Lower leg skin (tissue), 4 donors: ENCODE measurements around the gene FAM53B. TPM values are rescaled to one million over a fixed set of nuclear protein-coding genes. Genes with fewer than 3 reads are reported as not detected.

Source experiments
- DNase-seq, 2 donors: peaks; one replicate each; pipeline ENCODE4 v3.0.0-alpha.2; 2019; ENCODE audit warnings: low spot score in 2 of 2
- H3K4me3 ChIP-seq: fragments of 200-600 bp; sonication (generic); 2 replicates; pipeline ENCODE4 v1.5.1; 2017; ENCODE audit warnings: mild to moderate bottlenecking, low read depth; ENCODE audit not compliant: poor library complexity, severe bottlenecking
- CTCF ChIP-seq, 3 donors: fragments of 450-650 bp; IDR thresholded peaks; one replicate each; pipeline ENCODE4 v1.5.1; 2016; ENCODE audit warnings: antibody characterized with exemption in 3 of 3, mild to moderate bottlenecking in 3 of 3, moderate library complexity in 2 of 3
- POLR2A ChIP-seq, 2 donors: fragments of 450-650 bp; IDR thresholded peaks; one replicate each; pipeline ENCODE4 v1.6.1; 2016 to 2017; ENCODE audit warnings: antibody characterized with exemption in 2 of 2, mild to moderate bottlenecking in 1 of 2, moderate library complexity in 1 of 2
- WGBS, 2 donors: methylation state at CpG; one replicate each; pipeline ENCODE4 v1.1.5; 2018; 5-methylcytosine and 5-hydroxymethylcytosine counted together
- intact Hi-C: fragments of 100-400 bp; cut with DNase I; formaldehyde crosslinking; loops from one replicate; pipeline ENCODE4 v1.15.0; 2023; ENCODE audit warnings: low total_unique reads
- total RNA-seq, 4 donors: library from RNA; depleted of rRNA; stranded (reverse); fragments of >200 nt; gene quantifications; one replicate each; pipeline ENCODE4 v1.1.0, GENCODE V29; 2016

The FAM53B gene
- total RNA-seq, 4 donors from 2014 or later: 41.5 to 69.1 (median 58.2) TPM

- WGBS, 2 donors: 98% methylated on average over 1 of the region's 1 CpG
- TF ChIP-seq CTCF (IDR thresholded peaks at IDR 0.05): no peak
- no peak for TF ChIP-seq POLR2A (IDR thresholded peaks at IDR 0.05)
- intact Hi-C loops: no loop called here
- no peak overlapping the region for H3K4me3 ChIP-seq
- DNase-seq: no peak
Observed at GRCh38 chr10:124763267-124763666, 19.1 kb upstream of the FAM53B start.

GRCh38 chr10:124762281-124762680 lies 18.1 kb upstream of the FAM53B start:
- TF ChIP-seq CTCF (IDR thresholded peaks at IDR 0.05) (no peak), POLR2A (IDR thresholded peaks at IDR 0.05) (no peak)
- H3K4me3 ChIP-seq: no peak overlapping the region
- DNase-seq: no peak
- WGBS, 2 donors: 91% methylated on average over 5 of the region's 5 CpGs
- intact Hi-C loops: no loop called here

GRCh38 chr10:124756156-124756903 lies 12.2 kb upstream of the FAM53B start:
- WGBS, 2 donors: 86% methylated on average over 5 of the region's 5 CpGs
- no peak for DNase-seq
- no peak overlapping the region for H3K4me3 ChIP-seq
- intact Hi-C loops: no loop called here
- no peak for TF ChIP-seq CTCF (IDR thresholded peaks at IDR 0.05)
- TF ChIP-seq POLR2A (IDR thresholded peaks at IDR 0.05): no peak

GRCh38 chr10:124755581-124755980 lies 11.4 kb upstream of the FAM53B start:
- DNase-seq: no peak
- intact Hi-C loops: no loop called here
- no peak for TF ChIP-seq POLR2A (IDR thresholded peaks at IDR 0.05)
- no peak for TF ChIP-seq CTCF (IDR thresholded peaks at IDR 0.05)
- 80 to 86% methylated on average over 2 of the region's 2 CpGs for WGBS, 2 donors
- no peak overlapping the region for H3K4me3 ChIP-seq

GRCh38 chr10:124754227-124754626 lies 10.0 kb upstream of the FAM53B start:
- TF ChIP-seq POLR2A (IDR thresholded peaks at IDR 0.05) (no peak), CTCF (IDR thresholded peaks at IDR 0.05) (no peak)
- no peak for DNase-seq
- intact Hi-C loops: no loop called here

More at GRCh38 chr10:124754227-124754626, 10.0 kb upstream of the FAM53B start:
- H3K4me3 ChIP-seq: no peak overlapping the region
- WGBS, 2 donors: 95% methylated on average over 5 of the region's 5 CpGs
